GM10248 (cell line): ENCODE results near the gene CDC42EP1.

ENCODE experiments used
- CTCF ChIA-PET: fragments of 300-600 bp; sonication (Branson Sonifier 250); formaldehyde crosslinking; extraction: SDS; loops from one replicate; lab custom pipeline; 2021; ENCODE audit warnings: antibody characterized with exemption; lab: Yijun Ruan, JAX
- POLR2A ChIA-PET: fragments of 350-650 bp; sonication (Branson Sonifier 250); formaldehyde crosslinking; extraction: SDS; loops from one replicate; lab custom pipeline; 2020; ENCODE audit warnings: antibody characterized with exemption; lab: Yijun Ruan, JAX
- DNase-seq: peaks from one replicate; pipeline ENCODE4 v3.0.0; 2012; ENCODE audit errors: extremely low spot score
- CTCF ChIP-seq: IDR thresholded peaks from 2 replicates; pipeline ENCODE4 v1.5.1; 2012; ENCODE audit warnings: mild to moderate bottlenecking, low read depth; ENCODE audit errors: extremely low read depth, missing control alignments, control extremely low read depth

The CDC42EP1 gene

GRCh38 chr22:37568012-37568411 lies 7.7 kb downstream of the CDC42EP1 start:
- no peak for TF ChIP-seq CTCF
- CTCF ChIA-PET: interaction anchor here (0.8 to 21.7 kb wide), 22 partner anchors 11 to 448 kb away, joined by 3 to 584 read pairs (median 10); partner anchors contain the start of genes GGA1, LGALS2 and MFNG
- no peak for DNase-seq
- POLR2A ChIA-PET: no interaction called here

- POLR2A ChIA-PET: no interaction called here
- CTCF ChIA-PET: interaction anchor here (0.8 to 21.7 kb wide), 9 partner anchors 12 to 97 kb away, joined by 3 to 584 read pairs (median 11); partner anchors contain the start of genes GGA1 and LGALS2
- TF ChIP-seq CTCF: no peak
- DNase-seq: no peak
These were observed 8.2 kb downstream of the CDC42EP1 start for GRCh38 chr22:37568448-37569008.

- no peak for TF ChIP-seq CTCF
- no peak for DNase-seq
- ChIA-PET CTCF (interaction anchor here (0.8 to 28.4 kb wide), 9 partner anchors 3 to 251 kb away, joined by 3 to 584 read pairs (median 4); partner anchors contain the start of genes GGA1 and LGALS2), POLR2A (no interaction called here)
These were observed 9.0 kb downstream of the CDC42EP1 start for GRCh38 chr22:37569009-37569920.

- ChIA-PET CTCF (interaction anchor here (1.0 to 28.4 kb wide), 8 partner anchors 4 to 252 kb away, joined by 3 to 584 read pairs (median 4); partner anchors contain the start of gene LGALS2), POLR2A (no interaction called here)
These were observed 9.8 kb downstream of the CDC42EP1 start for GRCh38 chr22:37569921-37570660.

GRCh38 chr22:37570661-37570976 lies 10.3 kb downstream of the CDC42EP1 start:
- DNase-seq: no peak
- POLR2A ChIA-PET: no interaction called here
- CTCF ChIA-PET: interaction anchor here (1.0 to 28.4 kb wide), 8 partner anchors 4 to 253 kb away, joined by 3 to 584 read pairs (median 4); partner anchors contain the start of gene LGALS2
- TF ChIP-seq CTCF: no peak

More at GRCh38 chr22:37569921-37570660, 9.8 kb downstream of the CDC42EP1 start:
- no peak for DNase-seq
- no peak for TF ChIP-seq CTCF
